ENCODE data around the gene DPF3. TPM values are rescaled to one million over a fixed set of nuclear protein-coding genes. Genes with fewer than 3 reads are reported as not detected.

DPF3 gene
- total and polyA plus RNA-seq, 9 donors = 1.3 to 3.9 (median 1.9) TPM

GRCh38 chr14:72588521-72588920, 305.4 kb downstream of the DPF3 start:
- H3K27ac ChIP-seq (ENCODE audit: low read length) = no peak overlapping the region
- no peaks in the 10 kb centered on the region for H3K9me3 ChIP-seq (replicated peaks; ENCODE audit: control insufficient read depth, low read depth, low read length)
- H3K36me3 ChIP-seq (ENCODE audit: control insufficient read depth, insufficient read depth, low read length) = no peaks in the 10 kb centered on the region
- DNase-seq = no peak
- H3K4me1 ChIP-seq (ENCODE audit: control insufficient read depth, insufficient read depth, low read length) = no peaks in the 10 kb centered on the region
- H3K27me3 ChIP-seq (ENCODE audit: control insufficient read depth, insufficient read depth, low read length) = no peaks in the 10 kb centered on the region
- 100% methylated on average over 1 of the region's 5 CpGs for WGBS (ENCODE audit: insufficient coverage)
- H3K4me3 ChIP-seq (ENCODE audit: low read length) = no peak overlapping the region

GRCh38 chr14:72583316-72584272, 310.3 kb downstream of the DPF3 start:
- Histone ChIP-seq H3K27me3 (ENCODE audit: control insufficient read depth, insufficient read depth, low read length) (no peaks in the 10 kb centered on the region), H3K36me3 (ENCODE audit: control insufficient read depth, insufficient read depth, low read length) (no peaks in the 10 kb centered on the region), H3K27ac (ENCODE audit: low read length) (no peak overlapping the region), H3K4me3 (ENCODE audit: low read length) (no peak overlapping the region), H3K9me3 (replicated peaks; ENCODE audit: control insufficient read depth, low read depth, low read length) (no peaks in the 10 kb centered on the region), H3K4me1 (ENCODE audit: control insufficient read depth, insufficient read depth, low read length) (peaks cover 2% of the 10 kb centered on the region)
- 67% methylated on average over 3 of the region's 5 CpGs for WGBS (ENCODE audit: insufficient coverage)
- no peak for DNase-seq

GRCh38 chr14:72582582-72582981, 311.3 kb downstream of the DPF3 start:
- no peaks in the 10 kb centered on the region for H3K9me3 ChIP-seq (replicated peaks; ENCODE audit: control insufficient read depth, low read depth, low read length)
- H3K4me1 ChIP-seq (ENCODE audit: control insufficient read depth, insufficient read depth, low read length) = peaks cover 2% of the 10 kb centered on the region
- no peaks in the 10 kb centered on the region for H3K36me3 ChIP-seq (ENCODE audit: control insufficient read depth, insufficient read depth, low read length)
- no peaks in the 10 kb centered on the region for H3K27me3 ChIP-seq (ENCODE audit: control insufficient read depth, insufficient read depth, low read length)
- H3K4me3 ChIP-seq (ENCODE audit: low read length) = no peak overlapping the region
- H3K27ac ChIP-seq (ENCODE audit: low read length) = no peak overlapping the region
- no CpG with 5 or more reads among the region's 1 CpG for WGBS (ENCODE audit: insufficient coverage)
- DNase-seq = no peak

- no peaks in the 10 kb centered on the region for H3K9me3 ChIP-seq (replicated peaks; ENCODE audit: control insufficient read depth, low read depth, low read length)
- peaks cover 14% of the 10 kb centered on the region for H3K4me1 ChIP-seq (ENCODE audit: control insufficient read depth, insufficient read depth, low read length)
- DNase-seq = no peak
- H3K4me3 ChIP-seq (ENCODE audit: low read length) = no peak overlapping the region
- 89% methylated on average over 4 of the region's 5 CpGs for WGBS (ENCODE audit: insufficient coverage)
- no peak overlapping the region for H3K27ac ChIP-seq (ENCODE audit: low read length)
- no peaks in the 10 kb centered on the region for H3K27me3 ChIP-seq (ENCODE audit: control insufficient read depth, insufficient read depth, low read length)
- no peaks in the 10 kb centered on the region for H3K36me3 ChIP-seq (ENCODE audit: control insufficient read depth, insufficient read depth, low read length)
These were observed 315.4 kb downstream of the DPF3 start for GRCh38 chr14:72578514-72578913.

- no peak for DNase-seq
- Histone ChIP-seq H3K4me1 (ENCODE audit: control insufficient read depth, insufficient read depth, low read length) (peaks cover 14% of the 10 kb centered on the region), H3K4me3 (ENCODE audit: low read length) (no peak overlapping the region), H3K9me3 (replicated peaks; ENCODE audit: control insufficient read depth, low read depth, low read length) (no peaks in the 10 kb centered on the region), H3K36me3 (ENCODE audit: control insufficient read depth, insufficient read depth, low read length) (no peaks in the 10 kb centered on the region), H3K27me3 (ENCODE audit: control insufficient read depth, insufficient read depth, low read length) (no peaks in the 10 kb centered on the region), H3K27ac (ENCODE audit: low read length) (no peak overlapping the region)
- WGBS (ENCODE audit: insufficient coverage) = 74% methylated on average over 3 of the region's 5 CpGs
These were observed 316.4 kb downstream of the DPF3 start for GRCh38 chr14:72577521-72577920.

GRCh38 chr14:72576258-72576657, 317.6 kb downstream of the DPF3 start:
- Histone ChIP-seq H3K4me3 (ENCODE audit: low read length) (no peak overlapping the region), H3K36me3 (ENCODE audit: control insufficient read depth, insufficient read depth, low read length) (no peaks in the 10 kb centered on the region), H3K27me3 (ENCODE audit: control insufficient read depth, insufficient read depth, low read length) (no peaks in the 10 kb centered on the region), H3K9me3 (replicated peaks; ENCODE audit: control insufficient read depth, low read depth, low read length) (no peaks in the 10 kb centered on the region), H3K4me1 (ENCODE audit: control insufficient read depth, insufficient read depth, low read length) (peaks cover 14% of the 10 kb centered on the region), H3K27ac (ENCODE audit: low read length) (no peak overlapping the region)
- DNase-seq = no peak
- no CpG with 5 or more reads among the region's 1 CpG for WGBS (ENCODE audit: insufficient coverage)

- no peak for DNase-seq
- Histone ChIP-seq H3K9me3 (replicated peaks; ENCODE audit: control insufficient read depth, low read depth, low read length) (no peaks in the 10 kb centered on the region), H3K27me3 (ENCODE audit: control insufficient read depth, insufficient read depth, low read length) (no peaks in the 10 kb centered on the region), H3K36me3 (ENCODE audit: control insufficient read depth, insufficient read depth, low read length) (no peaks in the 10 kb centered on the region), H3K4me1 (ENCODE audit: control insufficient read depth, insufficient read depth, low read length) (peaks cover 12% of the 10 kb centered on the region), H3K4me3 (ENCODE audit: low read length) (no peak overlapping the region), H3K27ac (ENCODE audit: low read length) (no peak overlapping the region)
- 100% methylated on average over 1 of the region's 1 CpG for WGBS (ENCODE audit: insufficient coverage)
These were observed 319.2 kb downstream of the DPF3 start for GRCh38 chr14:72574715-72575114.

GRCh38 chr14:72573725-72574417, 320.0 kb downstream of the DPF3 start:
- Histone ChIP-seq H3K9me3 (replicated peaks; ENCODE audit: control insufficient read depth, low read depth, low read length) (no peaks in the 10 kb centered on the region), H3K4me1 (ENCODE audit: control insufficient read depth, insufficient read depth, low read length) (peaks cover 12% of the 10 kb centered on the region), H3K36me3 (ENCODE audit: control insufficient read depth, insufficient read depth, low read length) (no peaks in the 10 kb centered on the region), H3K27ac (ENCODE audit: low read length) (peak overlapping the region; percentile 21), H3K27me3 (ENCODE audit: control insufficient read depth, insufficient read depth, low read length) (no peaks in the 10 kb centered on the region), H3K4me3 (ENCODE audit: low read length) (no peak overlapping the region)
- DNase-seq = peak; percentile 61
- 85% methylated on average over 4 of the region's 9 CpGs for WGBS (ENCODE audit: insufficient coverage)

Data from muscle of leg (tissue), 11 donors.